SK-N-SH treated with all-trans-retinoic acid at 6 μM for 48 hours (cell line): ENCODE measurements around the gene ASIC4.
A peak's percentile ranks its signal among the peaks of the same experiment; 100 is the strongest.

Experiments used
- ATAC-seq: fragments of 200-7000 bp; cut with Tn5 transposase; 3 replicates; pipeline ENCODE4 v1.9.1; 2020; ENCODE audit warnings: mild to moderate bottlenecking, moderate library complexity
- ARNTL ChIP-seq: fragments of 450-650 bp; formaldehyde crosslinking; IDR thresholded peaks from 2 replicates; pipeline ENCODE4 v1.5.0; 2020; ENCODE audit warnings: low read depth, mild to moderate bottlenecking, moderate library complexity, borderline replicate concordance
- BACH2 ChIP-seq: fragments of 250-450 bp; sonication (Bioruptor Pico); IDR thresholded peaks from 2 replicates; pipeline ENCODE4 v1.9.0; 2021; ENCODE audit warnings: mild to moderate bottlenecking, borderline replicate concordance
- CSDC2 ChIP-seq: fragments of 250-450 bp; sonication (Bioruptor Pico); IDR thresholded peaks from 2 replicates; pipeline ENCODE4 v1.5.0; 2020; ENCODE audit warnings: mild to moderate bottlenecking, moderate library complexity
- ESRRG ChIP-seq: fragments of 250-450 bp; sonication (Bioruptor Pico); IDR thresholded peaks from 2 replicates; pipeline ENCODE4 v1.6.1; 2021; ENCODE audit warnings: mild to moderate bottlenecking
- GLIS3 ChIP-seq: fragments of 250-450 bp; sonication (Bioruptor Pico); IDR thresholded peaks from 2 replicates; pipeline ENCODE4 v1.5.0; 2020; ENCODE audit warnings: mild to moderate bottlenecking, moderate library complexity
- ISL1 ChIP-seq: fragments of 250-450 bp; sonication (Bioruptor Pico); IDR thresholded peaks from 2 replicates; pipeline ENCODE4 v2.1.2; 2022; ENCODE audit warnings: mild to moderate bottlenecking, moderate library complexity
- OSR1 ChIP-seq: fragments of 250-450 bp; sonication (Bioruptor Pico); IDR thresholded peaks from 2 replicates; pipeline ENCODE4 v1.8.0; 2022; ENCODE audit warnings: moderate library complexity, mild to moderate bottlenecking, inconsistent platforms
- POU6F1 ChIP-seq: fragments of 250-450 bp; sonication (Bioruptor Pico); IDR thresholded peaks from 2 replicates; pipeline ENCODE4 v1.8.0; 2021; ENCODE audit warnings: low read depth, mild to moderate bottlenecking, moderate library complexity, borderline replicate concordance
- PPARA ChIP-seq: fragments of 250-450 bp; sonication (Bioruptor Pico); IDR thresholded peaks from 2 replicates; pipeline ENCODE4 v1.5.0; 2020; ENCODE audit warnings: mild to moderate bottlenecking, borderline replicate concordance
- RARB ChIP-seq: fragments of 250-450 bp; sonication (Bioruptor Pico); IDR thresholded peaks from 2 replicates; pipeline ENCODE4 v1.8.0; 2021; ENCODE audit warnings: mild to moderate bottlenecking, moderate library complexity
- TOX ChIP-seq: fragments of 250-450 bp; sonication (Bioruptor Pico); IDR thresholded peaks from 2 replicates; pipeline ENCODE4 v1.8.0; 2021; ENCODE audit warnings: mild to moderate bottlenecking, moderate library complexity, borderline replicate concordance
- ZC3H10 ChIP-seq: fragments of 250-450 bp; sonication (Bioruptor Pico); IDR thresholded peaks from 2 replicates; pipeline ENCODE4 v1.5.1; 2021; ENCODE audit warnings: mild to moderate bottlenecking, moderate library complexity
- ZFP3 ChIP-seq: fragments of 250-450 bp; sonication (Bioruptor Pico); IDR thresholded peaks from 2 replicates; pipeline ENCODE4 v1.5.0; 2020; ENCODE audit warnings: mild to moderate bottlenecking, moderate library complexity
- ZFP30 ChIP-seq: fragments of 450-650 bp; formaldehyde crosslinking; IDR thresholded peaks from 2 replicates; pipeline ENCODE4 v1.5.0; 2022; ENCODE audit warnings: mild to moderate bottlenecking, moderate library complexity
- ZNF565 ChIP-seq: fragments of 450-650 bp; formaldehyde crosslinking; conservative IDR thresholded peaks from 2 replicates; pipeline ENCODE4 v1.5.0; 2020; ENCODE audit warnings: low read depth, mild to moderate bottlenecking, moderate library complexity
- ZNF70 ChIP-seq: fragments of 450-650 bp; formaldehyde crosslinking; IDR thresholded peaks from 2 replicates; pipeline ENCODE4 v1.5.0; 2020; ENCODE audit warnings: mild to moderate bottlenecking, moderate library complexity
- TF ChIP-seq, protein P1 (sequence below): fragments of 250-450 bp; sonication (Bioruptor Pico); IDR thresholded peaks from 2 replicates; pipeline ENCODE4 v1.8.0; 2020; ENCODE audit warnings: mild to moderate bottlenecking, moderate library complexity, borderline replicate concordance
- TF ChIP-seq, protein P2 (sequence below): fragments of 250-450 bp; sonication (Bioruptor Pico); IDR thresholded peaks from 2 replicates; pipeline ENCODE4 v1.5.1; 2020; ENCODE audit warnings: low read depth, mild to moderate bottlenecking, moderate library complexity
- TF ChIP-seq, protein P3 (sequence below): fragments of 250-450 bp; sonication (Bioruptor Pico); IDR thresholded peaks from 2 replicates; pipeline ENCODE4 v1.5.1; 2021; ENCODE audit warnings: mild to moderate bottlenecking, moderate library complexity
- TF ChIP-seq, protein P4 (sequence below): fragments of 250-450 bp; sonication (Bioruptor Pico); IDR thresholded peaks from 2 replicates; pipeline ENCODE4 v1.5.0; 2020; ENCODE audit warnings: mild to moderate bottlenecking, moderate library complexity

Gene ASIC4

GRCh38 chr2:219498280-219499057, 15.8 kb upstream of the ASIC4 start, which contains the start of gene GMPPA:
TSS of gene GMPPA (plus strand) at chr2:219498891. CDS start at chr2:219499976, 1,085 bp downstream.
- peak; percentile 87 for ATAC-seq
- TF ChIP-seq, protein P1, sequence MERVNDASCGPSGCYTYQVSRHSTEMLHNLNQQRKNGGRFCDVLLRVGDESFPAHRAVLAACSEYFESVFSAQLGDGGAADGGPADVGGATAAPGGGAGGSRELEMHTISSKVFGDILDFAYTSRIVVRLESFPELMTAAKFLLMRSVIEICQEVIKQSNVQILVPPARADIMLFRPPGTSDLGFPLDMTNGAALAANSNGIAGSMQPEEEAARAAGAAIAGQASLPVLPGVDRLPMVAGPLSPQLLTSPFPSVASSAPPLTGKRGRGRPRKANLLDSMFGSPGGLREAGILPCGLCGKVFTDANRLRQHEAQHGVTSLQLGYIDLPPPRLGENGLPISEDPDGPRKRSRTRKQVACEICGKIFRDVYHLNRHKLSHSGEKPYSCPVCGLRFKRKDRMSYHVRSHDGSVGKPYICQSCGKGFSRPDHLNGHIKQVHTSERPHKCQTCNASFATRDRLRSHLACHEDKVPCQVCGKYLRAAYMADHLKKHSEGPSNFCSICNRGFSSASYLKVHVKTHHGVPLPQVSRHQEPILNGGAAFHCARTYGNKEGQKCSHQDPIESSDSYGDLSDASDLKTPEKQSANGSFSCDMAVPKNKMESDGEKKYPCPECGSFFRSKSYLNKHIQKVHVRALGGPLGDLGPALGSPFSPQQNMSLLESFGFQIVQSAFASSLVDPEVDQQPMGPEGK (CRISPR knock-in tag): no peak
- TF ChIP-seq ISL1 (CRISPR knock-in tag) (no peak), ESRRG (CRISPR knock-in tag) (no peak), ZFP3 (no peak), PPARA (CRISPR knock-in tag) (no peak), OSR1 (CRISPR knock-in tag) (no peak), POU6F1 (CRISPR knock-in tag) (no peak)
- TF ChIP-seq, protein P2, sequence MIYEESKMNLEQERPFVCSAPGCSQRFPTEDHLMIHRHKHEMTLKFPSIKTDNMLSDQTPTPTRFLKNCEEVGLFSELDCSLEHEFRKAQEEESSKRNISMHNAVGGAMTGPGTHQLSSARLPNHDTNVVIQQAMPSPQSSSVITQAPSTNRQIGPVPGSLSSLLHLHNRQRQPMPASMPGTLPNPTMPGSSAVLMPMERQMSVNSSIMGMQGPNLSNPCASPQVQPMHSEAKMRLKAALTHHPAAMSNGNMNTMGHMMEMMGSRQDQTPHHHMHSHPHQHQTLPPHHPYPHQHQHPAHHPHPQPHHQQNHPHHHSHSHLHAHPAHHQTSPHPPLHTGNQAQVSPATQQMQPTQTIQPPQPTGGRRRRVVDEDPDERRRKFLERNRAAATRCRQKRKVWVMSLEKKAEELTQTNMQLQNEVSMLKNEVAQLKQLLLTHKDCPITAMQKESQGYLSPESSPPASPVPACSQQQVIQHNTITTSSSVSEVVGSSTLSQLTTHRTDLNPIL (CRISPR knock-in tag): no peak
- TF ChIP-seq, protein P3, sequence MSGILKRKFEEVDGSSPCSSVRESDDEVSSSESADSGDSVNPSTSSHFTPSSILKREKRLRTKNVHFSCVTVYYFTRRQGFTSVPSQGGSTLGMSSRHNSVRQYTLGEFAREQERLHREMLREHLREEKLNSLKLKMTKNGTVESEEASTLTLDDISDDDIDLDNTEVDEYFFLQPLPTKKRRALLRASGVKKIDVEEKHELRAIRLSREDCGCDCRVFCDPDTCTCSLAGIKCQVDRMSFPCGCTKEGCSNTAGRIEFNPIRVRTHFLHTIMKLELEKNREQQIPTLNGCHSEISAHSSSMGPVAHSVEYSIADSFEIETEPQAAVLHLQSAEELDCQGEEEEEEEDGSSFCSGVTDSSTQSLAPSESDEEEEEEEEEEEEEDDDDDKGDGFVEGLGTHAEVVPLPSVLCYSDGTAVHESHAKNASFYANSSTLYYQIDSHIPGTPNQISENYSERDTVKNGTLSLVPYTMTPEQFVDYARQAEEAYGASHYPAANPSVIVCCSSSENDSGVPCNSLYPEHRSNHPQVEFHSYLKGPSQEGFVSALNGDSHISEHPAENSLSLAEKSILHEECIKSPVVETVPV (CRISPR knock-in tag): no peak

- ATAC-seq: no peak
- TF ChIP-seq BACH2: no peak
- TF ChIP-seq, protein P3 (CRISPR knock-in tag): no peak
- no peak for TF ChIP-seq OSR1 (CRISPR knock-in tag)
- TF ChIP-seq ZNF565 (CRISPR knock-in tag): no peak
- no peak for TF ChIP-seq ESRRG (CRISPR knock-in tag)
- TF ChIP-seq RARB (CRISPR knock-in tag): no peak
- TF ChIP-seq ZC3H10 (CRISPR knock-in tag): no peak
- no peak for TF ChIP-seq POU6F1 (CRISPR knock-in tag)
- TF ChIP-seq ZNF70 (CRISPR knock-in tag): no peak
- no peak for TF ChIP-seq GLIS3 (CRISPR knock-in tag)
- TF ChIP-seq, protein P2 (CRISPR knock-in tag): no peak
- TF ChIP-seq CSDC2 (CRISPR knock-in tag): no peak
- no peak for TF ChIP-seq PPARA (CRISPR knock-in tag)
- TF ChIP-seq ZFP30 (CRISPR knock-in tag): no peak
- TF ChIP-seq ISL1 (CRISPR knock-in tag): no peak
- TF ChIP-seq ARNTL: no peak
- TF ChIP-seq, protein P4, sequence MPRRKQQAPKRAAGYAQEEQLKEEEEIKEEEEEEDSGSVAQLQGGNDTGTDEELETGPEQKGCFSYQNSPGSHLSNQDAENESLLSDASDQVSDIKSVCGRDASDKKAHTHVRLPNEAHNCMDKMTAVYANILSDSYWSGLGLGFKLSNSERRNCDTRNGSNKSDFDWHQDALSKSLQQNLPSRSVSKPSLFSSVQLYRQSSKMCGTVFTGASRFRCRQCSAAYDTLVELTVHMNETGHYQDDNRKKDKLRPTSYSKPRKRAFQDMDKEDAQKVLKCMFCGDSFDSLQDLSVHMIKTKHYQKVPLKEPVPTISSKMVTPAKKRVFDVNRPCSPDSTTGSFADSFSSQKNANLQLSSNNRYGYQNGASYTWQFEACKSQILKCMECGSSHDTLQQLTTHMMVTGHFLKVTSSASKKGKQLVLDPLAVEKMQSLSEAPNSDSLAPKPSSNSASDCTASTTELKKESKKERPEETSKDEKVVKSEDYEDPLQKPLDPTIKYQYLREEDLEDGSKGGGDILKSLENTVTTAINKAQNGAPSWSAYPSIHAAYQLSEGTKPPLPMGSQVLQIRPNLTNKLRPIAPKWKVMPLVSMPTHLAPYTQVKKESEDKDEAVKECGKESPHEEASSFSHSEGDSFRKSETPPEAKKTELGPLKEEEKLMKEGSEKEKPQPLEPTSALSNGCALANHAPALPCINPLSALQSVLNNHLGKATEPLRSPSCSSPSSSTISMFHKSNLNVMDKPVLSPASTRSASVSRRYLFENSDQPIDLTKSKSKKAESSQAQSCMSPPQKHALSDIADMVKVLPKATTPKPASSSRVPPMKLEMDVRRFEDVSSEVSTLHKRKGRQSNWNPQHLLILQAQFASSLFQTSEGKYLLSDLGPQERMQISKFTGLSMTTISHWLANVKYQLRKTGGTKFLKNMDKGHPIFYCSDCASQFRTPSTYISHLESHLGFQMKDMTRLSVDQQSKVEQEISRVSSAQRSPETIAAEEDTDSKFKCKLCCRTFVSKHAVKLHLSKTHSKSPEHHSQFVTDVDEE (CRISPR knock-in tag): no peak
- TF ChIP-seq ZFP3: no peak
- no peak for TF ChIP-seq TOX
- TF ChIP-seq, protein P1 (CRISPR knock-in tag): no peak
Measured at GRCh38 chr2:219499058-219499307, 15.3 kb upstream of the ASIC4 start.
